Measurements from ENCODE around the gene GIT2.
"Not testable (repeated sequence)": the region's sequence is repeated elsewhere in the genome, so short reads cannot be mapped to it uniquely, and the experiment has no call there.

GIT2 gene

DNA sequence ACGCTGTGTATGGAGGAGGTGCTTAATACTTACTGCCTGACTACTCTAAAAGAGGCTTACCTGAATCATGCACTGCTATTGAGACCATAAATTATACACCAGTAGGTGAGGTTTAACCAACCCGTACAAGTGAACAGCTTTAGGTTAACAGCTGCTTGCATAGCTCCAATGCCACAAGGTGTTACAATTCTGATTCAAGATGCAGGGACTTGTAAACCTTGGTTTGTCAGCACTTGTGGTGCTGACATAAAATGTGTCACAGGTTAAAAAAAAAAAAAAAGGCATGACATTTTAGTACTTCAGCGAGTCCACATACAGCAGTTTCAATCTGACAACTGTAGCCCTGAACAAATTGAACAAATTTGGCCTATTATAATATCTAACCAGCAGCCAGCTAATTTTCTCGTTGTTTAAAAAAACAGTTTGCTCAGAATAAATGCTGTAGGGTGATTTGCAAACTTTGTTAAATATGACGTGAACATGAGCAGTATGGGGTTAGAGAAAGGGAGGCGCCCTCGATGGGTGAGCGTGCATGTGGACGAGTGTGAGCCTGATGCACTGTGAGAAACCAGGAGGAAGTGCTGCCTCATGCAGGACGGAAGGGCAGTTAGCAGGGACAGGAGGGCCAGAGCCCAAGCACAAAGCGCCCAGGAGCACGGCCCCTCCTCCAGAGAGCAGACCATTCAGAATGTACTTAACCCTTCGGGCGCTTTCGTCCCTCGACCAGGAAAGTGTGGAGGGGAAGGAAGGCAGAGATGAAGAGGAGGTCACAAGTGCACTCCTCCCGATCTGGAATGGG lies 51.4 kb downstream of the GIT2 start:
- no peak for DNase-seq

DNA sequence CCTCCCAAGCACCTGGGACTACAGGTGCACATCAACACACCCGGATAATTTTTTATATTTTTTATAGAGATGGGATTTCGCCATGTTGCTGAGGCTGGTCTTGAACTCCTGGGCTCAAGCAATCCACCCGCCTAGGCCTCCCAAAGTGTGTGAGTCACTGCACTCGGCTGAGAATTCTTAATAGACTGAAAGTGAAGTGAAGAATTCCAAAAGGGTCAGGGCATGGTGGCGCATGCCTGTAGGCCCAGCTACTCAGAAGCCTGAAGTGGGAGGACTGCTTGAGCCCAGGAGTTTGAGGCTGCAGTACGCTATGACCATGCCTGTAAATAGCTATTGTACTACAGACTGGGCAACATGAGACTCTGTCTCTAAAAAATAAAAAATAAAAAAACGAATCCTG lies 52.4 kb downstream of the GIT2 start:
- no peak for DNase-seq

GRCh38 chr12:109940339-109940923 lies 55.7 kb downstream of the GIT2 start:
- no peak for DNase-seq

GRCh38 chr12:109939504-109939903 lies 56.7 kb downstream of the GIT2 start:
- DNase-seq, result no peak

- no peak for DNase-seq
Measured at GRCh38 chr12:109938947-109939346, 57.2 kb downstream of the GIT2 start.

GRCh38 chr12:109937371-109937770 lies 58.8 kb downstream of the GIT2 start:
- no peak for DNase-seq

- DNase-seq, result no peak
Measured at GRCh38 chr12:109934026-109934425, 62.1 kb downstream of the GIT2 start.

- DNase-seq, result no peak
Measured at GRCh38 chr12:109932878-109933503, 63.2 kb downstream of the GIT2 start.

DNA sequence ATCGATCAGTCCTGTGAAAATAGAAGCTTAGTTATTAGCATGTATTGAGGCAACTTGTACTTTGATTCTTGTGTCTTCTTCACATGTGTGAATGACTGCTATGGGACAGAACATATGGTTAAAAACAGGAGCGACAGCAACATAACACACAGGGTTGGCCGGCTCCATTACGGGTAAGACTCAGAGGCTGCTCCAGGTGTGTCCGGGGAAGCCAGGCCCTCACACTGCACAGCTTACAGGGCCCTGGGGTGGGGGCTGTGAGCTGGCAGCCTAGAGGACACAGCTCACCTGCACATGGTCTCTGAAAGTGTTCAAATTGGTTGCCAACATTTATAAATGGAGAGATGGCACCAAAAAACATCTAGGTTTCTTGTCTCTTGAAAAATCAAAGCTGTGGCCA lies 65.0 kb downstream of the GIT2 start:
- DNase-seq, result no peak

GRCh38 chr12:109930028-109930800 lies 66.0 kb downstream of the GIT2 start:
- DNase-seq, result no peak

DNA sequence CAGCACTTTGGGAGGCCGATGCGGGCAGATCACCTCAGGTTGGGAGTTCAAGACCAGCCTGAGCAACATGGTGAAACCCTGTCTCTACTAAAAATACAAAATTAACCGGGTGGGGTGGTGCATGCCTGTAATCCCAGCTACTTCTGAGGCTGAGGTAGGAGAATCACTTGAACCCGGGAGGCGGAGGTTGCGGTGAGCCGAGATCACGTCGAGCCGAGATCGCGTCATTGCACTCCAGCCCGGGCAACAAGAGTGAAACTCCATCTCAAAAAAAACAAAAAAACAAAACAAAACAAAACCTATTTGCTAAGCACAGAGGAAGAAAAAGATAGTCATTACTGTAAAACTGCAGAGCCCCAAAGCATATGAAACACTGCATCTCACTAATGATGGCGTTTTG lies 66.8 kb downstream of the GIT2 start:
- not testable (repeated sequence) for DNase-seq

GRCh38 chr12:109928058-109928656 lies 68.0 kb downstream of the GIT2 start:
- no peak for DNase-seq

- DNase-seq, result peak; percentile 29
Measured at GRCh38 chr12:109927622-109928021, 68.5 kb downstream of the GIT2 start.

DNA sequence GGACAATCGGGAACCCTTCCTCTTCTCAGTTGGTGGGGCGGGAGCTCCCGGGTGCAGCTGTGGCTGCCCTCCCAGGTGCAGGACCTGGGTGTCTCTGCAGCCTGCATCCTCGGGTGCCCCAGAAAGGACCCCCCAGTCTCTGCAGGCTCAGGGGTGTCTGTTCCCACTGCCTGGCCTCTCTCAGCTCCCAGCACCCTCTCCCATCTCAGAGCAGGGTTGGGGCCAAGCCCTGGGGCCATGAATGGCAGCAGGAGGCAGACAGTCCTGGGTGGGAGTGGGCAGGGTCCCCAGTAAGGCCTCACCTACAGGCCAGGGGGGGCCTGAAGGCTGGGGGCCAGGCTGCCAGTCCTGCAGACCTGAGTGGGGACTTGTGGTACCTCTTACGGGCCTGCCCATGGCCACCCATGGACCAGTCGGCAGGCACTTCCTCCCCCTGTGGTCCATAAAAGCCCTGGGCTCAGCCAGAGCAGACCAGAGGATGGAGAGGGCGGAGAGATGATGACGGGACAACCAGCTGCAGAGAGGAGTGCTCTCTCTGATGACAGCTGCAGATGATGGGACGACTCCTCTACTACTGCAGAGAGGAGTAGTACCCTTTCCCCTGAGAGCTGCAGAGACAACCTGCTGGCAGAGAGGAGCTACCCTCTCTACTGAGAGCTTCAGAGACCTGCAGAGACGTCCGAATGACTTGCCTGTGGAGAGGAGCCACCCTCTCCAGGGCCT lies 69.5 kb downstream of the GIT2 start:
- DNase-seq, result no peak

GRCh38 chr12:109926016-109926415 lies 70.2 kb downstream of the GIT2 start:
- no peak for DNase-seq

GRCh38 chr12:109925185-109925840 lies 70.9 kb downstream of the GIT2 start:
- no peak for DNase-seq

DNA sequence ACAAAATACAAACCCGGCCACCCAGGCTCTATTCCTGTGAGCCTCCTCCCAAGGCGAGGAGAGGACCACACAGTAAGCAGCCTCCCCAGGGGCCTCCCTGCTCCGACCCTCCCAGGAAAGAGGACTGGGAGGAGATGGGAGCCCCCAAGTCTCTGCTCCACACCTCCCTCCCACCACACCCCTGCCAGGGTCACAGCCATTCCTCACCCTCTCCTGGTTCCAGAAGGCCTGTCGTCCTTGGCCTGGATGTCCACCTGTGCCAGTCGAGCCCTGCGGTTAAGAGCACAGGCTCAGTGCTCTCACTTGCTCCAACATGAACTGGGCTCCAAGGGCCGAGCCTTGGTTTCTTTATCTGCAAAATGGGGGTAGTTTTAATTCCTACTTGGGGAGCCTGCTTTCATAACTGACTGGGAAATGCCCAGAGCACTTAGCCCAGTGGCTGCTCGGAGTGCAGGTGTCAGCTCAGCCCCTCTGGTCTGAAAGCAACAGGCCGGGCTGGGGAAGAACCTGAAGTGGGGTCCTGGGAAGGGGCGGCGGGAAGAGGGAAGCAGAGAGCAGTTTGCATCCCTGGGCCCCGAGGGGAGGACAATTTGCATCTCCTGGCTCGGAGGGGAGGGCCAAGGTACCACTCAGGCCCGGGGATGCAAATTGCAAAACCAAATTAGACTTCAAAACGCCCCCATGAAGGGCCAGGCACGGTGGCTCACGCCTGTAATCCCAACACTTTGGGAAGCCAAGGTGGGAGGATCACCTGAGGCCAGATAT lies 72.5 kb downstream of the GIT2 start:
- no peak for DNase-seq

DNA sequence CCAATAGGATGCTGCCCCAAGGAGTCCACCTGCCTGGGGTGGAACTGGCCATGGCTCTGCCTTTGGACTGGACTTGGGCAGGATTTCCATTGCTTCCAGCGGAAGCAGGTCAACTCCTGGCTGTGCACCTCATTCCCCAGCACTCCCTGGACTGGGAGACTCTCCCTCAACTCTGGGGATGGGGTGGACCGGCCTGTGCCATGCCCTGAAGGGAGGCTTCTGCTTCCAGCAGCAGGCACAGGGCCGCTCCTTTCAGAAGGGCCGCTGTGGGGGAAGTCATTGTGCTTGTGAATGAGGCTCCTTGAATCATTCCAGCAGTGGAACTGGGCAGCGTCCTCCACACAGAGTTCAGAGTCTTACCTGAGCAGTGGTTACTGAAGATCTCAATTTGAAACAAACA lies 73.1 kb downstream of the GIT2 start:
- DNase-seq, result no peak

GRCh38 chr12:109921982-109922381 lies 74.2 kb downstream of the GIT2 start:
- DNase-seq, result no peak

GRCh38 chr12:109920261-109920780 lies 75.8 kb downstream of the GIT2 start:
- no peak for DNase-seq

DNA sequence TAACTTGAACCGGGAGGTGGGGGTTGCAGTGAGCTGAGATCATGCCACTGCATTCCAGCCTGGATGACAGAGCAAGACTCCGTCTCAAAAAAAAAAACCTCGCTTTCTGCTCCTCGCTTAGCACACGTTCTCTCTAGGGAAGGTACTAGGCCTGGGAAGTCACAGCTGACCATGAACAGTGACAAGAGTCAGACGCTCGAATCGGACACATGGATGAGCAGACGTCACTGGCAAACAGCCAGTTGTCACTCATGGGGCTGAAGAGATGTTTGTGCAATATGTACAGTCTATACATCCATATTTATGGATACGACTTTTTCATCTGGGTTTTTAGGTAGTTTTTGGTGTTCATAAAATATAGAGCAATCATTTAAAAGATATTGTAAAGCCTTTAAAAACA lies 76.7 kb downstream of the GIT2 start:
- DNase-seq, result no peak
